Measurements from ENCODE around the gene GDI1.

DNA sequence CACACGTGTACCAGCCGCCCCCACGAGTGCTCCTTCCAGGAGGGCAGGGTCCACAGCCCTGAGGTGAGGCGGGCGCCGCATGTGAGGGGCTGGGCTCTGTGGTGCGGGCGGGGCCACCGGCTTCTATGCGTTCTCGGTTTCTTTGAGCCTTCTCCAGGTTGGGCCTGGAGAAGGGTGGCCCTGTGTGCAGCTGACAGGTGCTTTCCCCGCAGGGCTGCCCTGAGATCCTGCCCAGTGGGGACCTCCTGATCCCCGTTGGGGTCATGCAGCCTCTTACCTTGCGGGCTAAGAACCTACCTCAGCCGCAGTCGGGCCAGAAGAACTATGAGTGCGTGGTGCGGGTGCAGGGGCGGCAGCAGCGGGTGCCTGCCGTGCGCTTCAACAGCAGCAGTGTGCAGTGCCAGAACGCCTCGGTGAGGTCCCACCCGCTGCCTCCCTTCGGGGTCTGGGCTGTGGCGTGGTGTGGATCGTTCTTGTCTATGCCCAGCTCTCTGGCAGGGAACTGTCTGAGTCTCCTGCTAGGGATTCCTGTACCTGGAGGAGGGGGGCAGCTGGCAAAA lies 27.9 kb downstream of the GDI1 start:
- no peak for TF ChIP-seq ZNF274 (IDR thresholded peaks at IDR 0.05; ENCODE audit: low read depth, low read length)
- TF ChIP-seq YY1 (IDR thresholded peaks at IDR 0.05; ENCODE audit: insufficient read depth, insufficient read length): no peak
- TF ChIP-seq SUZ12 (IDR thresholded peaks at IDR 0.05; ENCODE audit: extremely low read depth, insufficient read depth, insufficient read length): no peak
